ENCODE measurements around the gene DYNLT3.

- TF ChIP-seq POLR2A (IDR thresholded peaks at IDR 0.05) = no peak
- TF ChIP-seq CTCF (IDR thresholded peaks at IDR 0.05) = no peak
Measured at GRCh38 chrX:37840931-37841330, 6.4 kb downstream of the DYNLT3 start.

Measured in heart left ventricle (tissue), 13 donors.